AG10803 (cell line): ENCODE data around the gene PTPRA.

Source experiments
- DNase-seq: peaks from one replicate; pipeline ENCODE4 v3.0.0; 2010; ENCODE audit warnings: low read depth
- H3K4me3 ChIP-seq: 2 replicates; pipeline ENCODE4 v1.5.1; 2011; ENCODE audit warnings: mild to moderate bottlenecking, low read length, control low read depth
- TF ChIP-seq, protein P1 (sequence below): conservative IDR thresholded peaks from 2 replicates; pipeline ENCODE4 v1.5.1; 2011; ENCODE audit warnings: mild to moderate bottlenecking, low read length, control low read depth, inconsistent platforms

PTPRA gene

DNA sequence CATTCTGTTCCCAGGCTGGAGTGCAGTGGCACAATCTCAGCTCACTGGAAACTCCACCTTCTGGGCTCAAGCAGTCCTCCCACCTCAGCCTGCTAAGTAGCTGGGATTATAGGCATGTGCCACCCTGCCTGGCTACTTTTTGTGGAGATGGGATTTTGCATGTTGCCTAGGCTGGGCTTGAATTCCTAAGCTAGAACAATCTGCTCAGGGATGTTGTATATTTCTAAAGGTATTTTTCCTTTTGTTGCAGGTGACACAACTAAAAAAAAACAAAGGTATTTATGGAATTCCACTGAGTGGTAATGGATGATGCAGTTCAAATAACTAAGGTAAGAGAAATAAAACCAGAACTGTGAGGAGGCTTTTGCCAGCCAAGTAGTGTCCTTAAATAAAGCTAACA is 49.7 kb downstream of the PTPRA start:
- no peak for DNase-seq
- H3K4me3 ChIP-seq = no peak overlapping the region
- TF ChIP-seq, protein P1, sequence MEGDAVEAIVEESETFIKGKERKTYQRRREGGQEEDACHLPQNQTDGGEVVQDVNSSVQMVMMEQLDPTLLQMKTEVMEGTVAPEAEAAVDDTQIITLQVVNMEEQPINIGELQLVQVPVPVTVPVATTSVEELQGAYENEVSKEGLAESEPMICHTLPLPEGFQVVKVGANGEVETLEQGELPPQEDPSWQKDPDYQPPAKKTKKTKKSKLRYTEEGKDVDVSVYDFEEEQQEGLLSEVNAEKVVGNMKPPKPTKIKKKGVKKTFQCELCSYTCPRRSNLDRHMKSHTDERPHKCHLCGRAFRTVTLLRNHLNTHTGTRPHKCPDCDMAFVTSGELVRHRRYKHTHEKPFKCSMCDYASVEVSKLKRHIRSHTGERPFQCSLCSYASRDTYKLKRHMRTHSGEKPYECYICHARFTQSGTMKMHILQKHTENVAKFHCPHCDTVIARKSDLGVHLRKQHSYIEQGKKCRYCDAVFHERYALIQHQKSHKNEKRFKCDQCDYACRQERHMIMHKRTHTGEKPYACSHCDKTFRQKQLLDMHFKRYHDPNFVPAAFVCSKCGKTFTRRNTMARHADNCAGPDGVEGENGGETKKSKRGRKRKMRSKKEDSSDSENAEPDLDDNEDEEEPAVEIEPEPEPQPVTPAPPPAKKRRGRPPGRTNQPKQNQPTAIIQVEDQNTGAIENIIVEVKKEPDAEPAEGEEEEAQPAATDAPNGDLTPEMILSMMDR = no peak

DNA sequence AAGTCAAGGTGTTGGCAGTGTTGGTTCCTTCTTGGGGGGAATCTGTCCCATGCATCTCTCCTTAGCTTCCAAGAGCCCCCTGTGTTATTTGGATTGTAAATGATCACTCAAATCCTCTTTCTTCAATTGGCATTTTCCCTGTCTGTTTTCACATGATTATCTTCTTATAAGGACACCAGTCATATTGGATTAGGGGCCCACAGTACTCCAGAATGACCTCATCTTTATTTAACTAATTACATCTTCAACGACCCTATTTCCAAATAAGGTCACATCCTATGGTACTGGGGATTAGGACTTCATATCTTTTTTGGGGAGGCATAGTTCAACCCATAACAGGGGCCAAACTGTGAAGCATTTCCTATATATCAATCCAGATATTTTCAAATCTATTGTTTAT is 57.3 kb downstream of the PTPRA start:
- TF ChIP-seq, protein P1 = no peak
- no peak overlapping the region for H3K4me3 ChIP-seq
- no peak for DNase-seq

DNA sequence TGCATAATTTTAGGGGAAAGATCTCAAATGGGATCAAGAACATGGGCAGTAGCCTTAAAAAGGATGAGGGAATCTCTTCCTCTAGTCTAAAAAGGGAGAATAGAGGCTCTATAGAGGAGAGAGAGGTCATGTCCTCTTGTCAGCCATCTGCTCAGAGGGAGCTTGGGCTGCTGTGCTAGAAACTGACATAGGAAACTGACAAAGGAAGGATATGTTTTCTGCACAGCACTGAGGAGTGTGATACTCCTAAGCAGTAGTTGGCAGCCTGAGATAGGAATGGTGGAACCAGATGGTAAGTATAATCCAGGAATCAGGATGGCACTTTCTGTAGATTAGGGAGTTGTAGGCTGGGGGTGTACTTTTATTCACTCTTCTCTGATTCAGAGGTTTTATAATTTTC is 59.2 kb downstream of the PTPRA start:
- no peak for DNase-seq
- TF ChIP-seq, protein P1 = no peak
- H3K4me3 ChIP-seq = no peak overlapping the region

DNA sequence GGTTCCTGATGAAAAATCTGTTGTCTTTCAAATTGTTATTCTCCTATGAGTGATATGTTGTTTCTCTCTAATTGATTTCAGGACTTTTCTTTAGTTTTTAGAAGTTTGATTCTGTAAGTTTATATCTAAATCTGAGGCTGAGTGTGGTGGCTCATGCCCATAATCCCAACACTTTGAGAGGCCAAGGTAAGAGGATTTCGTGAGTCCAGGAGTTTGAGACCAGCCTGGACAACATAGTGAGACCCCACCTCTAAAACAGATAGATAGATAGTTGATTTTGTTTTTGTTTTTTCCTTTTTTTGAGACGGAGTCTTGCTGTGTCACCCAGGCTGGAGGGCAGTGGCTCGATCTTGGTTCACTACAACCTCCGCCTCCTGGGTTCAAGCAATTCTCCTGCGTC is 64.6 kb downstream of the PTPRA start:
- no peak overlapping the region for H3K4me3 ChIP-seq
- TF ChIP-seq, protein P1 = no peak

DNA sequence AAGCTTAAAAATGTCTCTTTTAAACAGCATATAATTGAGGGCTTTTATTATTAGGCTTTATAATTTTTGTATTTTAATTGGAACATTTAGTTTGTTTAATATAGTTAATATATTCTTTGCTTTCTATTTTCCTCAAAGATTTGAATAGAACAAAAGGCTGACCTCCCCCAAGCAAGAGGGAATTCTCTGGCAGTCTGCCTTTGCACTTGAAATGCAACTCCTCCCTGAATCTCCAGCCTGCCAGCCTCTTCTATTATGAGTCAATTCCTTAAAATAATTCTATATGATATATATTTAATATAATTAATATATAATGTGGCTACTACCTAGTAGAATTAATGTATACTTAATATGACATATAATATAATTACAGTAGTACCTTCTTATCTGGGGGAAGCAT is 69.2 kb downstream of the PTPRA start:
- no peak overlapping the region for H3K4me3 ChIP-seq
- TF ChIP-seq, protein P1 = no peak
- peak; percentile 30 for DNase-seq

More for the DNA sequence above, 64.6 kb downstream of the PTPRA start:
- DNase-seq = no peak

DNA sequence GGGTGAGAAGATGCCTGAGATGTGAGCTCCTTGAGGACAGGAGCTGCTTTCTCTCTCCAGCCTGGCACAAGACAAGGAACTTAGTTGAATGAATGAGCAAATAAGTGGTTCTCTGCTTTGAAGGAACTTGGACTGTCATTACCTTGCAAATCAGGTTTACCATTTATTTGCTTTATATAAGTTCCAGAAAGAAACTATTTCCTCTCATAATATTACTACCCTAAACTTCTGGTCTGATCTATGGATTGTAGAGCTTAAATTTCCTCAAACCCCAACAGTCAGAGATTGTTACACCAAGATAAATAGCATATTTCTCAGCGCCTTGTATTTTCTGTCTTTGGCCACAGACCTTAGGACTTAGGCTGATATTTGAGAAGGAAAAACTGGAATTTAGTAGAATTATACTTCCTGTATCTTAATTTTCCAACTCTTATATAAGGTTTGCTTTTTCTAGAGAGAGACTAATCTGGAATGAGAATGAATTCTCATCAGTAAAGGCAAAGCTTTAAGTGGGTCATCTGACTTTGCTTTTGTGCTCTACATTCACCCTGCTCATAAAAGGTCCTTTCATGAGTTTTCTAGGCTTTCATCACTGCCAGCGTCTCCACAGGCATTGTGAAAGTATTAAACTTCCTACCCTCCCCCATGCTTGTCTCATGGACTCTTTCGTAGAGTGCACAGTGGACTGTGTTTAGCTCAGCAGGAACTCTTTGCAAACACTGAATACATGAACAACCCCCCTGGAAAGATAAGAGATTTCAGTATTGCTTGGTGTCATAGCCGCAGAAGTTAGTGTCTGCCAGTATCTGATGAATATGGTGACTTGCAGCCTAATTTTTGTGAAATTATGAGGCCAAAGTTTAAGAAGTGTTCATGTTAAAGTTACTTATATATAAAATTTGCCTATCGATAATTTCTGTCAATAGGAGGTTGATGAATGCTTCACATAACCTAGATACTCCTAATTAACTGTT is 74.0 kb downstream of the PTPRA start:
- TF ChIP-seq, protein P1 = no peak
- DNase-seq = peak; percentile 21
- H3K4me3 ChIP-seq = no peak overlapping the region

DNA sequence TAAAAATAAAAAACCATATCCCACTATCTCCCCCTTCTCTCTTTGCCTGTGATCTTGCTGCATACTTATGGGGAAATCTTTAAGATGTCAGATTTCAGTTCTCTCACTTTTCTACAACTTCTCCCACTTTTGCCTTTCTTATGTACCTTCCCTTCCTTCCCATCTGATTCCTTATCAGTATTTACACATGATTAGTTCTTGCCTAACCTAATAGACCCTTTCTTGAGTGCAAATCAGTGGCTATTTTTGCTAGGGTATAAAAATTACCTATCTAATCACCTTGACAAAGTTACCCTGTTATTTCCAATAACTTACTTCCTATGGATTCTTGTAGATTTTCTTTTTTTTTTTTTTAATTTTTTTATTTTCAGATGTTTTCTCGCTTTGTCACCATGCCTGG is 75.7 kb downstream of the PTPRA start:
- no peak overlapping the region for H3K4me3 ChIP-seq
- TF ChIP-seq, protein P1 = no peak
- no peak for DNase-seq
